Measurements from ENCODE around the gene NPHS2. TPM values are rescaled to one million over a fixed set of nuclear protein-coding genes. Genes with fewer than 3 reads are reported as not detected.

NPHS2 gene
- total and polyA plus RNA-seq, 7 donors = 0.46 TPM; not detected in 6

DNA sequence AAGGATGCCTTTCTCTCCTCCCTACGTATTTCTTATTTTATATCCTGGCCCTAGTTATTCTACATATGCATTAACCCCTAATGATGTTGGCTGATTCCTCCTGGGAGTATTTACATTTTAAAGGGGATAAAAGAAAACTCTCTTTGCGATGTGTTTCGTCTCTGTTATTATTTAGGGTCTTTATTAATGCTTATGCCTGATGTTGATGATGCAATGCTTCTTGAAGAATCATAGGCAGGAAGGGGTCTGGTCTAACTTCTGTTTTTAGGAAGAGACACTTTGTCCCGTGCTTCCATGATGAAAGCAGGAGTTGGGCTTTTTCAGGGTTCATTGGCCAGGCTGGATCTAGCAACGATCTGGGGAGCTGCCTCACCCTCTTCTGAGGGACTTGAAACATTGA is 761 bp upstream of the NPHS2 start:
- H3K4me3 ChIP-seq = no peak overlapping the region
- WGBS, 2 donors = 28 to 44% methylated on average over 5 of the region's 5 CpGs
- DNase-seq = no peak
- H3K36me3 ChIP-seq = no peaks in the 10 kb centered on the region
- no peak overlapping the region for H3K27ac ChIP-seq
- peaks cover 0 to 8% (median 4%) of the 10 kb centered on the region in 4 donors for H3K4me1 ChIP-seq
- intact Hi-C loops (cut with DNase I) = no loop called here
- H3K9me3 ChIP-seq = no peaks in the 10 kb centered on the region
- TF ChIP-seq POLR2A (IDR thresholded peaks at IDR 0.05) (no peak), CTCF (IDR thresholded peaks at IDR 0.05) (no peak), EP300 (IDR thresholded peaks at IDR 0.05) (no peak), POLR2AphosphoS5 (IDR thresholded peaks at IDR 0.05) (no peak)
- peaks cover 7 to 51% (median 12%) of the 10 kb centered on the region in 3 donors for H3K27me3 ChIP-seq

DNA sequence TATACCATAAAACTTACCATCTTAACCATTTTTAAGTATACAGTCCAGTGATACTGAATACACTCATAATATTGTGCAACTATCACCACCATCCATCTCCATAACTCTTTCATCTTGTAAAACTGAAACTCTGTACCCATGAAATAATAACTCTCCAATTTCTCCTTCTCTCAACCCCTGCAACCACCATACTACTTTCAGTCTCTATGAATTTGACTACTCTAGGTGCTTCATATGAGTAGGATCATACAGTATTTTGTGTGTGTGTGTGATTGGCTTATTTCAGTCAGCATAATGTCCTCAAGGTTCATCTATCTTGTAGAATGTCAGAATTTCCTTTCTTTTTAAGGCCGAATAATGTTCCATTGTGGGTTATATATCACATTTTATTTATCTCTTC is 17.7 kb downstream of the NPHS2 start:
- Histone ChIP-seq H3K9me3 (no peaks in the 10 kb centered on the region), H3K27me3 (no peaks in the 10 kb centered on the region), H3K36me3 (no peaks in the 10 kb centered on the region), H3K27ac (no peak overlapping the region), H3K4me3 (no peak overlapping the region), H3K4me1 (no peaks in the 10 kb centered on the region)
- intact Hi-C loops (cut with DNase I) = no loop called here
- DNase-seq = no peak
- WGBS, 2 donors = 88 to 97% methylated on average over 1 of the region's 1 CpG
- TF ChIP-seq EP300 (IDR thresholded peaks at IDR 0.05) (no peak), CTCF (IDR thresholded peaks at IDR 0.05) (no peak), POLR2A (IDR thresholded peaks at IDR 0.05) (no peak)

GRCh38 chr1:179554427-179554826 is 21.3 kb downstream of the NPHS2 start:
- intact Hi-C loops (cut with DNase I) = no loop called here
- H3K36me3 ChIP-seq = no peaks in the 10 kb centered on the region
- H3K9me3 ChIP-seq = no peaks in the 10 kb centered on the region
- no peak for DNase-seq
- H3K27me3 ChIP-seq = no peaks in the 10 kb centered on the region
- H3K4me3 ChIP-seq = no peak overlapping the region
- no peaks in the 10 kb centered on the region for H3K4me1 ChIP-seq
- H3K27ac ChIP-seq = no peak overlapping the region
- TF ChIP-seq EP300 (IDR thresholded peaks at IDR 0.05) = no peak
- no peak for TF ChIP-seq CTCF (IDR thresholded peaks at IDR 0.05)
- TF ChIP-seq POLR2A (IDR thresholded peaks at IDR 0.05) = no peak
- TF ChIP-seq POLR2AphosphoS5 (IDR thresholded peaks at IDR 0.05) = no peak

DNA sequence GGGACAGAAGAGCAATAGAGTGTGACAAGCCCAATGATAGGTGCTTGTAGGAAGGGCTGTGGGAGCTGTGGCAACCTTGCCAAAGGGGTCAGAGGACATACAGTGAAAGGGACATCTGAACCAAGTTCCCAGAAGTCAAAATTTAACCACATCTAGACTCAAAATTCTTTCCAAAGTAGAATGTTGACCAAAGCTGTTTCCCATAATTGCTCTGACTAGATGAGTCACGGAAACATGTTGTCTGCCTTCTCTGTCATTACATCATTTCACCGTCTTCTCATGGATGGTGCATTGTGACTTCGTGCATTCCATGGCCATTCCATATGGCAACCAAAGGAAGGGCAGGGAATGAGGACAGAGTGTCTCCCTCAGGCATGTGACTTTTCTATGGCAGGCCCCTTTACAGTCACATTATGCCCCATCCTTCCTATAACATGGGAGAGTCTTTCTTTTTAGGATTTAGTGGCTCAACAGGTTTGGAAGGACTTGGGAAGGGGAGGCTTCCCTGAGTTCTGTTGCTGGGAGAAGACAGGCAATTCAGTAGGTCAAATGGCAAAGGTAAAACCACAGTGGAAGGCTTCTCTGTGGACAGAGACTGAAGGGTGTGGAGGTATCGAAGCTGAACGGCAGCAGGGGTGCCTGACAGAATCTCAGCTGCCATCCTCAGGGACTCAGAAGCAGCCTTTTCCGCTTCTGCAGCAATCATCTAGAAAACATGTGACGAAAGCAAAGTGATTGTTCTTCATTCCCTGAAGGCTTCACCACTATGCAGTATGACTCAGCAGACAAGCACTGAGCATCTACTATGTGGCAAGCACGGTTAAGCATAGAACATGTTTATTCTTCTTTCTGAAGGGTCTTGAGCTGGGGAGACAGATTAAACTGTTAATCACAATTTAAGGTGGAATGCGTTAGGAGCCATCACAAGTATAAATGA is 24.7 kb downstream of the NPHS2 start:
- H3K9me3 ChIP-seq = no peaks in the 10 kb centered on the region
- TF ChIP-seq CTCF (IDR thresholded peaks at IDR 0.05) (no peak), POLR2A (IDR thresholded peaks at IDR 0.05) (no peak), POLR2AphosphoS5 (IDR thresholded peaks at IDR 0.05) (no peak), EP300 (IDR thresholded peaks at IDR 0.05) (no peak)
- no peak overlapping the region for H3K4me3 ChIP-seq
- 63 to 71% methylated on average over 9 of the region's 9 CpGs for WGBS, 2 donors
- no peak for DNase-seq
- H3K4me1 ChIP-seq = no peaks in the 10 kb centered on the region
- intact Hi-C loops (cut with DNase I) = no loop called here
- H3K36me3 ChIP-seq = no peaks in the 10 kb centered on the region
- H3K27me3 ChIP-seq = no peaks in the 10 kb centered on the region
- H3K27ac ChIP-seq = no peak overlapping the region

GRCh38 chr1:179549368-179549700 is 26.4 kb downstream of the NPHS2 start:
- H3K9me3 ChIP-seq = no peaks in the 10 kb centered on the region
- no peak overlapping the region for H3K4me3 ChIP-seq
- no peaks in the 10 kb centered on the region for H3K4me1 ChIP-seq
- TF ChIP-seq POLR2AphosphoS5 (IDR thresholded peaks at IDR 0.05) (no peak), EP300 (IDR thresholded peaks at IDR 0.05) (no peak), POLR2A (IDR thresholded peaks at IDR 0.05) (no peak), CTCF (IDR thresholded peaks at IDR 0.05) (no peak)
- intact Hi-C loops (cut with DNase I) = no loop called here
- H3K27me3 ChIP-seq = no peaks in the 10 kb centered on the region
- DNase-seq = no peak
- 19 to 72% methylated on average over 2 of the region's 2 CpGs for WGBS, 2 donors
- no peak overlapping the region for H3K27ac ChIP-seq
- H3K36me3 ChIP-seq = no peaks in the 10 kb centered on the region

Measured in sigmoid colon (tissue), 7 donors.